Measurements from ENCODE around the gene HOXD9.
A peak's percentile ranks its signal among the peaks of the same experiment; 100 is the strongest.

DNA sequence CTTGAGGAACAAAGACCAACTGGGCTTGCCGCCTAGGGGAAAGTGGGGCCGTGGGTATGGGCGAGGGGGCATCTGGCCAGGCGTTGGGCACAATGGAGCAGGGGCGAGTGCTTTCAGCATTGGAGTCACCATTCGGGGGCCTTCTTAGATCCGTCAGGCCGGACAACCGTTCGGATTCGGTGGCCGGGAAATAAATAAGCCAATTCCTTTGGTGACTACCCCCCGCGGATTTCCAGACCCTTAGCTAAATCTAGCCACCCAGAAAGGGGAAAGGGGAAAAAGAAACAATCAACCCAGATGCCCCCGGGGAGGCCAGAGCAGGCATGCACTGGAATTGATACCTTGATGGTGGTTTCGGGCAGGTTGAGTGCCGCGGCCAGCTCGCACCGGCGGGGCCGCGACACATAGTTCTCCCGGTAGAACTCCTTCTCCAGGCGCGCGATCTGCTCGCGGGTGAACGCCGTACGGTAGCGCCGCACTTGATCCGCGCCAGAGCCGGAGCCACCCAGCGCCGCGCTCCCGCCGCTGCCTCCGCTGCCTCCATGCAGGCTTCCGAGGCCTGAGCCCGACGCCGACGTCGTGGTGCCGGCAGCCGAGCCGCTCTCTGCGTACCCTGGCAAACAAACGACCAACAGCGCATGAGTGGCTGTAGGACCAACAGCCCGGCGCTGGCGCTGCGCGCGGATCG lies 40.5 kb upstream of the HOXD9 start:
- TF ChIP-seq, protein P1, sequence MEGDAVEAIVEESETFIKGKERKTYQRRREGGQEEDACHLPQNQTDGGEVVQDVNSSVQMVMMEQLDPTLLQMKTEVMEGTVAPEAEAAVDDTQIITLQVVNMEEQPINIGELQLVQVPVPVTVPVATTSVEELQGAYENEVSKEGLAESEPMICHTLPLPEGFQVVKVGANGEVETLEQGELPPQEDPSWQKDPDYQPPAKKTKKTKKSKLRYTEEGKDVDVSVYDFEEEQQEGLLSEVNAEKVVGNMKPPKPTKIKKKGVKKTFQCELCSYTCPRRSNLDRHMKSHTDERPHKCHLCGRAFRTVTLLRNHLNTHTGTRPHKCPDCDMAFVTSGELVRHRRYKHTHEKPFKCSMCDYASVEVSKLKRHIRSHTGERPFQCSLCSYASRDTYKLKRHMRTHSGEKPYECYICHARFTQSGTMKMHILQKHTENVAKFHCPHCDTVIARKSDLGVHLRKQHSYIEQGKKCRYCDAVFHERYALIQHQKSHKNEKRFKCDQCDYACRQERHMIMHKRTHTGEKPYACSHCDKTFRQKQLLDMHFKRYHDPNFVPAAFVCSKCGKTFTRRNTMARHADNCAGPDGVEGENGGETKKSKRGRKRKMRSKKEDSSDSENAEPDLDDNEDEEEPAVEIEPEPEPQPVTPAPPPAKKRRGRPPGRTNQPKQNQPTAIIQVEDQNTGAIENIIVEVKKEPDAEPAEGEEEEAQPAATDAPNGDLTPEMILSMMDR (optimal IDR thresholded peaks at IDR 0.05 in 1 of 3, IDR thresholded peaks at IDR 0.05 in 1 of 3, conservative IDR thresholded peaks at IDR 0.05 in 1 of 3; ENCODE audit: extremely low read depth in 1 of 3, insufficient read depth in 2 of 3, low read length in 3 of 3) = no peak
- peak; percentile 64 for TF ChIP-seq EZH2 (IDR thresholded peaks at IDR 0.05; ENCODE audit: low read length)
